ENCODE data around the gene MEGF11. TPM values are rescaled to one million over a fixed set of nuclear protein-coding genes. Genes with fewer than 3 reads are reported as not detected.

MEGF11 gene
- total RNA-seq, 1 experiment from 2014 or later: 2.3 TPM

- TF ChIP-seq SIN3A (IDR thresholded peaks at IDR 0.05; ENCODE audit: low read depth) (no peak), SRF (IDR thresholded peaks at IDR 0.05; ENCODE audit: low read depth) (no peak), ZFX (IDR thresholded peaks at IDR 0.05) (no peak)
These were observed 188.2 kb downstream of the MEGF11 start (continued) for GRCh38 chr15:66065325-66065724.

DNA sequence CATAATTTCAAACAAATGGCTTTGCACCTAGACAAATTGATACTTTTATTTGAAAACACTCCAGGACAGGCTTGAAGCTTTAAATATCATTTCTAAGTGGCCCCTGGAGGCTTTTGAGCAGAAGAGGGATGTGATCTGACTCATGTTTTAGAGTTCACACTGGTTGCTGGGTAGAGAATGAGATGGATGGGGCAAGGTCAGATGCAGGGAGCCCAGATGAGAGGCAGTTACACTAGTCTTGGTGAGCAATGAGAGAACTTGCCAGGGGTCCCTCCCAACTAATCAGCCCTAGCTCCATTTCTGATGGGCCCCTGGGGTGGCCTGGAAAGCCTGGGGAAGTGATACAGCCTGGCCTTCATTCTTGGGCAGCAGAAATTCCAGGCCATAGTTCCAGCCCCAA lies 190.4 kb downstream of the MEGF11 start:
- Histone ChIP-seq H3K79me2 (ENCODE audit: insufficient read depth, low read length) (no peaks in the 10 kb centered on the region), H3K27ac (ENCODE audit: low read depth, low read length) (no peak overlapping the region), H2AFZ (ENCODE audit: low read depth, low read length, poor library complexity, severe bottlenecking) (no peak overlapping the region), H3K4me1 (ENCODE audit: control insufficient read depth in 1 of 2, insufficient read depth in 2 of 2, low read length in 2 of 2) (no peaks in the 10 kb centered on the region), H4K20me1 (ENCODE audit: insufficient read depth) (no peaks in the 10 kb centered on the region), H3K4me3 (replicated peaks in 1 of 2; ENCODE audit: low read depth in 1 of 2, low read length in 2 of 2) (no peak overlapping the region), H3K36me3 (ENCODE audit: control insufficient read depth in 1 of 2, insufficient read depth in 2 of 2, low read length in 2 of 2) (no peaks in the 10 kb centered on the region), H3K9me2 (ENCODE audit: insufficient read depth) (no peaks in the 10 kb centered on the region), H3K27me3 (ENCODE audit: insufficient read depth, low read length) (no peaks in the 10 kb centered on the region; the same call in 1 of the 2 replicates), H3K9ac (ENCODE audit: low read length) (no peak overlapping the region), H3K4me2 (ENCODE audit: low read length) (no peak overlapping the region), H3K9me3 (ENCODE audit: control insufficient read depth in 1 of 2, insufficient read depth in 1 of 2, low read depth in 1 of 2, low read length in 2 of 2) (no peaks in the 10 kb centered on the region)
- ATAC-seq: no peak
- POLR2A ChIA-PET: no interaction called here
- RAD21 ChIA-PET (ENCODE audit: low non-redundant PET in 1 of 2, low total read pairs in 2 of 2, uncharacterized antibody in 2 of 2, unreplicated experiment in 2 of 2): no interaction called here
- no peak for DNase-seq (ENCODE audit: low read depth, low spot score)
- BruUV-seq (replicated peaks): no TSS peak
- no peak for TF ChIP-seq ZNF274 (IDR thresholded peaks at IDR 0.05; ENCODE audit: low read depth, low read length)
- no peak for TF ChIP-seq ZBTB33 (IDR thresholded peaks at IDR 0.05; ENCODE audit: extremely low read depth, insufficient replicate concordance, low read length)
- TF ChIP-seq CEBPB (IDR thresholded peaks at IDR 0.05; ENCODE audit: low read depth): no peak
- TF ChIP-seq CBX3 (IDR thresholded peaks at IDR 0.05; ENCODE audit: low read depth): no peak
- TF ChIP-seq EGR1 (IDR thresholded peaks at IDR 0.05; ENCODE audit: low read depth): no peak
- TF ChIP-seq, protein P1, sequence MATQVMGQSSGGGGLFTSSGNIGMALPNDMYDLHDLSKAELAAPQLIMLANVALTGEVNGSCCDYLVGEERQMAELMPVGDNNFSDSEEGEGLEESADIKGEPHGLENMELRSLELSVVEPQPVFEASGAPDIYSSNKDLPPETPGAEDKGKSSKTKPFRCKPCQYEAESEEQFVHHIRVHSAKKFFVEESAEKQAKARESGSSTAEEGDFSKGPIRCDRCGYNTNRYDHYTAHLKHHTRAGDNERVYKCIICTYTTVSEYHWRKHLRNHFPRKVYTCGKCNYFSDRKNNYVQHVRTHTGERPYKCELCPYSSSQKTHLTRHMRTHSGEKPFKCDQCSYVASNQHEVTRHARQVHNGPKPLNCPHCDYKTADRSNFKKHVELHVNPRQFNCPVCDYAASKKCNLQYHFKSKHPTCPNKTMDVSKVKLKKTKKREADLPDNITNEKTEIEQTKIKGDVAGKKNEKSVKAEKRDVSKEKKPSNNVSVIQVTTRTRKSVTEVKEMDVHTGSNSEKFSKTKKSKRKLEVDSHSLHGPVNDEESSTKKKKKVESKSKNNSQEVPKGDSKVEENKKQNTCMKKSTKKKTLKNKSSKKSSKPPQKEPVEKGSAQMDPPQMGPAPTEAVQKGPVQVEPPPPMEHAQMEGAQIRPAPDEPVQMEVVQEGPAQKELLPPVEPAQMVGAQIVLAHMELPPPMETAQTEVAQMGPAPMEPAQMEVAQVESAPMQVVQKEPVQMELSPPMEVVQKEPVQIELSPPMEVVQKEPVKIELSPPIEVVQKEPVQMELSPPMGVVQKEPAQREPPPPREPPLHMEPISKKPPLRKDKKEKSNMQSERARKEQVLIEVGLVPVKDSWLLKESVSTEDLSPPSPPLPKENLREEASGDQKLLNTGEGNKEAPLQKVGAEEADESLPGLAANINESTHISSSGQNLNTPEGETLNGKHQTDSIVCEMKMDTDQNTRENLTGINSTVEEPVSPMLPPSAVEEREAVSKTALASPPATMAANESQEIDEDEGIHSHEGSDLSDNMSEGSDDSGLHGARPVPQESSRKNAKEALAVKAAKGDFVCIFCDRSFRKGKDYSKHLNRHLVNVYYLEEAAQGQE (IDR thresholded peaks at IDR 0.05; ENCODE audit: low read depth): no peak
- TF ChIP-seq ZFX (IDR thresholded peaks at IDR 0.05): no peak
- no peak for TF ChIP-seq FOSL1 (IDR thresholded peaks at IDR 0.05; ENCODE audit: low read depth)
- CTCF ChIA-PET: no interaction called here
- intact Hi-C loops (cut with micrococcal nuclease): no loop called here
